Neuron (in vitro differentiated cells): ENCODE measurements around the gene PBX4.

Experiments
- H2AFZ ChIP-seq: one replicate; pipeline ENCODE4 v1.6.1; 2013; ENCODE audit warnings: low read depth, mild to moderate bottlenecking, inconsistent platforms, low read length, moderate library complexity
- H3K27me3 ChIP-seq: one replicate; pipeline ENCODE4 v1.6.1; 2013; ENCODE audit warnings: low read length; ENCODE audit not compliant: insufficient read depth
- H3K36me3 ChIP-seq: one replicate; pipeline ENCODE4 v1.6.1; 2013; ENCODE audit warnings: low read length; ENCODE audit not compliant: insufficient read depth
- H3K4me1 ChIP-seq: one replicate; pipeline ENCODE4 v1.6.1; 2013; ENCODE audit warnings: low read length; ENCODE audit not compliant: insufficient read depth
- H3K4me3 ChIP-seq: 2 replicates; pipeline ENCODE4 v1.5.1; 2013; ENCODE audit warnings: mild to moderate bottlenecking, low read length, moderate library complexity
- H3K9me3 ChIP-seq: one replicate; pipeline ENCODE4 v1.6.1; 2013; ENCODE audit warnings: low read length

PBX4 gene

DNA sequence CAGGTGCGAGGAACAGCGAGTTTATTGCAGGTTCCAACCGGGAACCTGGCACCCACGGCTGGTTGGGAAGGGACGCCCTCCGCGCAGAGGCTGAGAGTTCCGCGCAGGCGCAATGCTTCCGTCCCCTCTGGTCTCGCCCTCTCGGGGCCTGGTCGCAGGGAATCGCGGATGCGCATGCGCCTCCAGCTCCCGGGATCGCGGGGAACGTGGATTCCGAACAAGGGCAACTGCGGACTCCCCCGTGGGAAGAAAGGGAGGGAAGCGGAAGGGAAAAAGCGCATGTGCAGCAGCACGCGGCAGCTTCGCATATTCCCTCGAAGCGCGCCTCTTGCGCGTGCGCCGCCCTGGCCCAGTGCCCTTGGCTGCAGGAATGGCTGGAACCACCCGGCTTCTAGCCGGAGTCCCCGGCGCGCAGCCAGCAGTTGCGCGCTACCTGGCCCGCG is 104.3 kb downstream of the PBX4 start:
- Histone ChIP-seq H3K4me3 (no peak overlapping the region), H2AFZ (no peak overlapping the region), H3K9me3 (peaks cover 3% of the 10 kb centered on the region), H3K36me3 (peaks cover 7% of the 10 kb centered on the region), H3K4me1 (peaks cover 12% of the 10 kb centered on the region), H3K27me3 (no peaks in the 10 kb centered on the region)

DNA sequence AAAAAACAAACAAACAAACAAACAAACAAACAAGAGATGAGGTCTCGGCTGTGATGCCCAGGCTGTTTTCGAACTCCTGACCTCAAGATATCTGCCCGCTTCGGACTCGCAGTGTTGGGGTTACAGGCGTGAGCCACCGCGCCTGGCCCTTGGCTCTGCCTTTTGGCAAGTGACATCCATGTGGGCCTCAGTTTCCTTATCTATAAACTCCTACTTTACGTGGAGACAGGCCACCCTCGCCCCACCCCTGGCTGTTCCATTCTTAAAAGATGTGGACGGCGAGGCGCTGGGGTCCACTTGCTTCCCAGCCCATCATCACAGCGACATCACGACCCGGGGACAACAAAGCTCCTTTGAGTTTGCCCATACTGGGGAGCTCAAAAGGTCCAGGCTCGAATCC is 104.8 kb downstream of the PBX4 start:
- no peak overlapping the region for H3K4me3 ChIP-seq

More for the DNA sequence above, 104.8 kb downstream of the PBX4 start:
- H3K4me1 ChIP-seq = peaks cover 14% of the 10 kb centered on the region
- H3K27me3 ChIP-seq = no peaks in the 10 kb centered on the region
- peaks cover 5% of the 10 kb centered on the region for H3K36me3 ChIP-seq
- no peak overlapping the region for H2AFZ ChIP-seq
- peaks cover 3% of the 10 kb centered on the region for H3K9me3 ChIP-seq
